Measurements from ENCODE around the gene MAST4.
"Not testable (repeated sequence)": the region's sequence is repeated elsewhere in the genome, so short reads cannot be mapped to it uniquely, and the experiment has no call there.

The MAST4 gene

DNA sequence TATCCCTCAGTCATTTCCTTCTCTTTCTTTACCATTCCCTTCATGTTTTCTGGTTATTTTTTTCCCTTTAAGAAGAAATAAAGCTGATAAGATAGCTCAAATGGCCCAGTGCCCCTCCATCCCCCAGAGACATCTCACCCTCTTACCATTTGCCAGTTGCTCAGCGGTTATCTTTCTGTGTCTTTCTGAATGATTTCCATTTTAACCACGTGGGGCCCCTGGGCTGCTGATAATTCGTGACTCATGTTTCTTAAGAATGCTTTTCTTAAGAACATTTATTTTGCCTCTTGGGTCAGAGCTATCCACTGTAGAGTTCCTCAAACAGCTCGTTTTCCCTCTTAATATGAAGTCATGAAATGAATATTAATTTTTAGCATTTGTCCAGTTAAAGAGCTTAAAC is 147.8 kb downstream of the MAST4 start:
- no peak for DNase-seq (ENCODE audit: low spot score)

DNA sequence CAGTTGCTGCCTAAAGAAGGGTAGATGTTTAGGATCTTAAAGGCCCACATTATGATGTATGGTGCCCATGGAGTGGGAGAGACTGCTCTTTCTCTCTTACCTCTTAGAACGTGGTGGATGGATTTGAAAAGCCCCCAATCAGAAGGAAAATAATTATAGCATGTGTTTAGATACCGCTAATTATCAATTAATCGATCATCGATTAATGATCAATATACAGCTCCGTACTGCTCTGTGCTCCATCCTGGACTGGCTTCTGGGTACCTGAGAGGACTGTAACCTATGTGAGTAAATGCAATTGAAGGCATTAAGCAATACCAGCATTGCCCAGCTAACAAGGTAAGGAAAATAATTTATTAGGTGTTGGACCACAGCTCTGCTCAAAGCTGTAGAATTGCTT is 149.1 kb downstream of the MAST4 start:
- no peak for DNase-seq (ENCODE audit: low spot score)

DNA sequence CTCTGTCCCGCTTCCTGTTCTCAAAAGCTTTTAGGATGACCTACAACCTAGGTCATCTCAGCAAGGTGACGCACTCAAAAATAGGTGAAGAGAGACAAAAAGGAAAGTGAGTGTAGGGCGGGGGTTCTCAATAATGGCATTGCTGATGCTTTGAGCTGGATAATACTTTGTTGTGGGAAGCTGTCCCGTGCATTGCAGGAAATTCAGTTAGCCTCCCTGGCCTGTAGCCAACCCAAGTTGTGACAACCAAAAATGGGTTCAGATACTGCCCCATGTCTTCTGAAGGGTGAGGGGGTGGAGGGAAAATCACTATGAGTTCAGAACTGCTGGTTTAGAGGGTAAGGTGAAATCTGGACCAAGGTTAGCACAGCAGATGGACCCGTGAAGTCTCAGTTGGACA is 151.4 kb downstream of the MAST4 start:
- no peak for DNase-seq (ENCODE audit: low spot score)

DNA sequence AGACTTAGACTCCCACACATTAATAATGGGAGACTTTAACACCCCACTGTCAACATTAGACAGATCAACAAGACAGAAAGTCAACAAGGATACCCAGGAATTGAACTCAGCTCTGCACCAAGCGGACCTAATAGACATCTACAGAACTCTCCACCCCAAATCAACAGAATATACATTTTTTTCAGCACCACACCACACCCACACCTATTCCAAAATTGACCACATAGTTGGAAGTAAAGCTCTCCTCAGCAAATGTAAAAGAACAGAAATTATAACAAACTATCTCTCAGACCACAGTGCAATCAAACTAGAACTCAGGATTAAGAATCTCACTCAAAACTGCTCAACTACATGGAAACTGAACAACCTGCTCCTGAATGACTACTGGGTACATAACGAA is 156.5 kb downstream of the MAST4 start:
- DNase-seq (ENCODE audit: low spot score) = not testable (repeated sequence)

DNA sequence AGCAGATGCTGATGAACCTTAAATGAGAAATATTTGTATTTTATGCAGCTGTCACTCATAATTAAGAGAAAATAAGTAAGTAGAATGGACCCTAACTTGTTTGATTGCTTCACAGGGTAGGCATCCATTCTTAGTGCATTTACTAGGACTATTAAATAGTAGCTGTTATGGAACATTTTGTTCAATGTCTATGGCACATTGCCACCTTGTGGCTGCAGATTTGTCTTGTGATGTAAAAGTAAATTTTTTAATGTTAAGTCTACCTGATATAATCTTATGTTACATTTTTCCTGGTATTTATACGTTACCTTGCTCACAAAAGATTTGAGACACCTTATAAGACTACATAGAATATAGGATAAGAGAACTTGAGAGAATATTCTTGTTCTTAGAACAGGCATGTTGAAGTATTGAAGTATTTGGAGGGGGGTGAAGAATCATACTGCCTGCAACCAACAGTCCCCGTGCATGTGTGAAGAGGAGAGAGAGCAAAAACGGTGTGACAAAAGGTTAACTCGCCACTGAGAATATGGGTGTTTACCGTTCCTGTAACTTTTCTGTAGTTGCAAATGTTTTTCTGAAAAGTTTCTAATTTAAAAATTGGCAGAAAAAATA is 161.1 kb downstream of the MAST4 start:
- DNase-seq (ENCODE audit: low spot score) = peak; percentile 60

DNA sequence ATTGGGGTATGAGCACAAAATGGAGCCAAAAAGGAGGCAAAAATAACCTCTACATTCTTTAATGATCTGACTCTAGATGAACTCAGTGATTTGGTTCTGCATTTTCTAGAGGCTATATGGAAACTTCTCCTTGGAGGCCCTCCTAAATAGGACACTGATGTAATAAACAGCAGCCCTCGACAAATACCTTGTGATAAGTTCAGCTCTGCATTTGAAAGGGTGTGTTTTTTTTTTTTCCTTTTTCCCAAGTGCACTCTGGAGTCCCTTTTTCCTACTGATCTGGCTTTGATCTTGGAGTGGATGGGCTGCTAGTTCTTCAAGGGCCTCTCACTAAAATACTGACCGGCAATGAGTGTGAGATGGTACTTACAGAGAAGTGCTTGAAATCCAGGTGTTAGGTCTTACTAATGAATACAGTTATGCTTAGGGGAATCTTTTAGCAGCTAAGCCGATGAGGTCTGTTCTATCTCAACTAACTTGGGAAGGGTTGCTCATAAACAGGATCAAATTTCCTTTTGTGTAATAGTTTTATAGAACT is 161.7 kb downstream of the MAST4 start:
- no peak for DNase-seq (ENCODE audit: low spot score)

DNA sequence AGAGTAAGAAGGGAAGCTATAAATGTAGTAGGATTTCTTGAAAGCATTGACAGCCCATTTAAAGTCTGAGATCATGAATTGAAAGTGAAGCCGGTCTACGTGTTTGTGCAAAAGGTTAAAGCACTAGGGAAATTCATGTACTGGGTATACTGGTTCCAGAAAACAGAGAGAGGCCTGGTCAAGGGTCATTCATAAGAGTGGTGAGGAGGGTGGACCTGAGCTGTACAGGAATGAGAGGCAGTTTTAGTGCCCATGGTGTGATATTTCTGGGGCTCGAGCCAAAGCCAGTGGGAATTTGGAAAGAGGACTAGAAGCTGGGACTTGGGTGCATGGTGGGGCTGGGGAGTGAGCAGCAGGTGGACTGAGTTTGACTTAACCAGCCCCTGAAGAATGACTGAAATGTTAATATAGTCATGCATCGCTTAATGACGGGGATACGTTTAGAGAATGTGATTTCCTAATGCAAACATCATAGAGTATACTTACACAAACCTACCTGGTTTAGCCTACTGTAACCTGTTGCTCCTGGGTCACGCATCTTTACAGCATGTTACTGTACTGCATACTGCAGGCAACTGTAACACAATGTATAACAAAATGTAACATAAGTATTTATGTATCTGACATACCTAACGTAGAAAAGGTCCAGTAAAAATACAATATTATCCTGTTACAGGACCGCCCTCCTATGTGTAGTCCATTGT is 173.0 kb downstream of the MAST4 start:
- DNase-seq (ENCODE audit: low spot score) = no peak

DNA sequence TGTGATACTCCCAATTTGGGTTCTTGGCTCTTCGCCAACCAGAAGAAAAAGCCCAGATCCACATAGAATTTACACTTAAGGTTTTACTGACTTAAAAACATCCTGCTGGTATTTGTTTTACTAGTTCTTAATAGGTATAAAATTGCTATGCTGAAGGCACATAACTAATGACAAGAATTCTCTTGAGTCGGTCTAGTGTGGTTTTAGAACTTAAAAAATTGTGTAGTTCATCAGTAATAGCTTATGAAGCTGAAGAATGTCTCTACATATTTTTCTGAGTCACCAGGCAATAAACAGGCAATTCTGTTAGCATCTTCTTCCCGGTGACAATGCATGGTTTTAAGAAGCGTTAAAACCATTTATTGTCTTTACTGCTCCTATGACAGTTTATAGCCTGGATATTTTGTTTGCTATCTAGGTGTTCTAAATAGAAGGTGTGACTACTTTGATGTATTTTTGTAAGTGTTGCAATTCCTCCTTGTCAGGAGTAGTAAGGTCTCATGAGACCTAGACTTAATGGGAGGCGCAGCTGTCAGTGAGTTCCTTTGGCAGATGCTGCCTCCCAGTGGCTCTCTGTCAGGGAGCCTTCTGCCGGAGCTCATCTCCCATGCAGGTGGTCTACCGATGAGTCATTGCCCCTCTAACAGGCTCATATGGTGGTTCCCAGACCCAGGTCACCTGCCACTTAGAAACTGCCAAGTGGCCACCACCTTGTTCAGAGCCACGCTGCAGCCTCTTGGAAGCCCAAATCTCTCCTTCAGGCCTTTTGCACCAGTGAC is 173.8 kb downstream of the MAST4 start:
- peak; percentile 5 for DNase-seq (ENCODE audit: low spot score)

DNA sequence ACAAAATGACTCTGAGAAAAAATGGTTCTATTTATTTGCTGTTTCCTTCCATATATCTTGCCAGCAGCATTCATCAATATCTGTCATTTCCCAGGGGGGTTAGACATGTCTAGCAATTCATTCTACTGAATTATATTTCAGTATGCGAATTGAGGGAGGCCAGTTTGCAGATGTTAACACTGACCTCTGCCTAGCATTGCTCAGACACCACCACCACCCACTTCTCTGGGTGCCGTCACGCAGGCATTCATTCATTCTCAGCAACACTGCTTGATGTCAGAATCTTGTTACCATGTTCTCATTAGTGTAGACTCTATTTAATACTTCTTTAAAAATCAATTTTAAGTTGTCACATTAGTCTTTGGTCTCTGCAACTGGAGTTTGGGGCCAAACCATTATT is 181.7 kb downstream of the MAST4 start:
- no peak for DNase-seq (ENCODE audit: low spot score)

DNA sequence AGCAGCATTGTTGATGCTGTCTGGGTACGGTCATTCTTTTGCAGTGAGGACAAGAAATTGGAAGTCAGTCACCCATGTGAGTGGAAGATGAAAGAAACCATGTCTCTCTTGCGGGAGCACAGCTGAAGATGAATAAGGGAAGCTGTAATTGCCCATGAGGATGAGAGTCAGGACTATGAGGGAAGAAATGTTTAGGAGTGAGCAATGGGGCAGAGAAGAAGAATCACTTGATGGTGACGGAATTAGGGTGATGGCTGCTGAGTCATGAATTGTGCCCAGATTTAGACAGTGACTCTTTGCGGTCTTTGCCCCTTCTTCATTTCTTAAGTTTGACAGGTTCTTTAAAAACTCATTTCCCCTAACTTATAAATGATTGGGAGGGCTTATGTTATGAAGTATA is 183.3 kb downstream of the MAST4 start:
- DNase-seq (ENCODE audit: low spot score) = no peak

DNA sequence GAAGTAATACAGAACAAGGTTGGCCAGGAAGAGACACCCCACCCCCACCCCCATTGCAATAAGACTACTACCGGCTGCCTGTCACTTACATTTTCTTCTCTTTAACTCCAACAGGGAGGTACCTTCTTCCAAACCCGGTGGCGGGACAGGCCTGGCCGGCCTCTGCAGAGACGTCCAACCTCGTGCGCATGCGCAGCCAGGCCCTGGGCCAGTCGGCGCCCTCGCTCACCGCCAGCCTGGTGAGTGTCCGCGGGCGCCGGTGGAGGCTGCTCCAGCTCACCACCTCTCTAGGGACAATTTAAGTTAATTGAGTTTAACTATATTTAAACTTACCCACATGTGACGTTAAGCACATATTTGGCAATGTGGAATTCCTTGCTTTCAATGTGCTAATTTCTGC is 192.4 kb downstream of the MAST4 start:
- DNase-seq (ENCODE audit: low spot score) = no peak

DNA sequence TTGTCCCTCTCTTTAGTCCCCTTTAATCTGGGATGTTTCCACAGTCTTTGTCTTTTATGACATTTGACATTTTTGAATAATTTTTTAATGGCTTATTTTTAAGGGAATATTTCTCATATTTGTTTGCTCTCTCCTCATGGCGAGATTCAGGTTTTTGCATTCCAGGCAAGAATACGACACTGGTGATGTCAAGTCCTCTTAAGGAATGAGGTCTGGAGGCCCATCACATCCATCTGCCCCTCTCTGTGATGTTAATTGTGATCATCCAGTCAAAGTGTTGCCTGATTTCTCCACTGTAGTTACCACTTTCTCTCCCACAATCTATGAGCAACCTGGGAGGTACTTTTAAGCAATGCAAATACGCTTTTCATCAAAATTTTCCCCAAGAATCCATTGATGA is 193.2 kb downstream of the MAST4 start:
- no peak for DNase-seq (ENCODE audit: low spot score)

DNA sequence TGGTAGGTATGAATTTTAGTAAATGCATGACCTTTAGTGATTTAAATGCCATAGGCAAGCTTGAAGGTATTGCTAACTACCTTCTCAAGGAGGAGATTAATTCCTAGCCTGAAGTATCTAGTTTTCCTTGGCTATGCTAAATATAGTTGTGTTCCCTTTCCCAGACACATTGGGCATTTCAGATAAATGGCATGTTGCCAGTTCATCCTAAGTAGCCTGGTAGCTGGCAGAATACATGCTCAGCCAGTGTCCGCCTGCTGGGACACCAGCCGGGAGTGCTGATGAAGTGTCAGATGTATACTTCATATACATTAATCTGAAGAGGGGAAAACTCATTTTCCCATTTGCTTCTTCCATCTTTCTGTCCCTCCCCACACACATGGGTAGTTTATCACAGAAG is 196.9 kb downstream of the MAST4 start:
- DNase-seq (ENCODE audit: low spot score) = no peak

DNA sequence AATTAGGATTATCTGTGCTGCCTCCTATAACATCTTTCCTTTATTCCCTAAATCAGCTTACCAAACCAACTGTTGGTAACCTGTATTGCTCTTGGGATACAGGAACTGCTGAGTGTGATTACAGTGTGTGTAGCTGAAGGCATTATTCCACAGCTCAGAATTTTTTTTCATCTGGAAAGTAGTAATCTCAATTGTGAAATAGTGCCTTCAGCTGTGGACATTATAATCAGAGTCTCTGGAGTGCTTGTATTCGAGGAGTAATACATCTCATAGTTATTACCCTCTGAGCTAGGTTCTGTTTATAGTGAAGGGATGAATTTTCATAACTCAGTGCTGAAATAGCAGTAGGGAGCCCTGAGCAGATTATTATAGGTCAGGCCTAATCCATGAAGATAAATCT is 199.5 kb downstream of the MAST4 start:
- no peak for DNase-seq (ENCODE audit: low spot score)

DNA sequence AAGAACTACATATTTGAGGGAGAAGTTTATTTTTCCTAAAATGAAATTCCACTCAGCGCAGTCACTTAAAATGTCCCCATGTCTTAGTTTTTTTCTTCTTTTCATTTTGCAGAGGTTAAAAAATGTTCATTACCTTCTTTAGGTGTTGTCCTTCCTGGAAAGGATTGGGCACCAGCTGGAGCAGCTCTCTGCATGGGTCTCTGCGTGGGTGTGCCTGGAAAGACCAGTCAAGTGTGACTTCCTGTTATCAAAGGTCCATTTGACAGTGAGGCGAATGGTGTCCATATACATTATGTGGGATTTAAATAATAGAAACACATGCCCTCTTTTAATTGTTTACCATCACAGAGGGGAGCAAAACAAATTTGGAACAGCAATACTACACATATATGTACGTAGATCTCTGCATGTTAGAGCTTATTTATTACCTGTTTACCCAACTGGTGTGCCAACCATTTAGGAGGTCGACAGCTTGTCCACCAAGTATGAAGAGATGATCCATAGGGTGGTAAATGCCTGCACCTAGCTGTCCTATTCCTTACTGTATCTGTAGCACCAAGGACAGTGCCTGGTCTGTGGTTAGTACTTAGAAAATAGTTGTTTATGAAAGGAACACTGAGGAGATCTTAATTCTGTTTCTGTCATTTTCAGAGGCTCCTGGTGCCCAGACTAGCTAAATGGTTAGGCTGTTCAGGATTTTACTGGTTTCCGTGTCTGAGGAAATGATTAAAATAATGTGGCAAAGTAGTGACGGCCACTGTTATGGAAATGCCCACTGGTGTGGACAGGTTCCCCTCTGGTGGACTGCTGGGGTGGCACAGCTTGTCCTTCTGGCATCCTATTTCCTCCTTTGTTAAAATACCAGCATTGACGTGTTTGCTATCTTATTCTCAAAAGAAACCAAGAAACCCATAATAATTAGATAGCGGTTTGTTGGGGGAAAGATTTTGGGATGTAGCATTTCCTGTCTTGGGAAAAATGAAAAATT is 200.4 kb downstream of the MAST4 start:
- peak; percentile 2 for DNase-seq (ENCODE audit: low spot score)

DNA sequence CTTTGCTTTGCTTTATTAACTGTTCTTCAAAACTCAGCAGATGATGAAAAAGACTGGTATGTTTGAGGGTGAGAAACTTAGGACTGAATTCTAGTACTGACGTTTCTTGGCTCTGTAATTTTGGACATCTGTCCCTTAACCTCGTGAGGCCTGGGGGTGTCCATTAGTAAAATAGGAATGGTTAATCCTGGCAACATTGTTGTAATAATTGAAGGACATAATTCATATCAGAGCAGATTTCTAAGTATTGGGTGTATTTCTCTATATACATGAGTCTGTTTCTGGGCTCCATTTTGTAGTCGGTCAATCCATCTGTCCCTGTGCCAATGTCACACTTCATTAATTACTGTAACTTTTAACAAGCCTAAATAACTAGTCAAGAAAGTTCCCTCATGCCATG is 206.7 kb downstream of the MAST4 start:
- DNase-seq (ENCODE audit: low spot score) = no peak

DNA sequence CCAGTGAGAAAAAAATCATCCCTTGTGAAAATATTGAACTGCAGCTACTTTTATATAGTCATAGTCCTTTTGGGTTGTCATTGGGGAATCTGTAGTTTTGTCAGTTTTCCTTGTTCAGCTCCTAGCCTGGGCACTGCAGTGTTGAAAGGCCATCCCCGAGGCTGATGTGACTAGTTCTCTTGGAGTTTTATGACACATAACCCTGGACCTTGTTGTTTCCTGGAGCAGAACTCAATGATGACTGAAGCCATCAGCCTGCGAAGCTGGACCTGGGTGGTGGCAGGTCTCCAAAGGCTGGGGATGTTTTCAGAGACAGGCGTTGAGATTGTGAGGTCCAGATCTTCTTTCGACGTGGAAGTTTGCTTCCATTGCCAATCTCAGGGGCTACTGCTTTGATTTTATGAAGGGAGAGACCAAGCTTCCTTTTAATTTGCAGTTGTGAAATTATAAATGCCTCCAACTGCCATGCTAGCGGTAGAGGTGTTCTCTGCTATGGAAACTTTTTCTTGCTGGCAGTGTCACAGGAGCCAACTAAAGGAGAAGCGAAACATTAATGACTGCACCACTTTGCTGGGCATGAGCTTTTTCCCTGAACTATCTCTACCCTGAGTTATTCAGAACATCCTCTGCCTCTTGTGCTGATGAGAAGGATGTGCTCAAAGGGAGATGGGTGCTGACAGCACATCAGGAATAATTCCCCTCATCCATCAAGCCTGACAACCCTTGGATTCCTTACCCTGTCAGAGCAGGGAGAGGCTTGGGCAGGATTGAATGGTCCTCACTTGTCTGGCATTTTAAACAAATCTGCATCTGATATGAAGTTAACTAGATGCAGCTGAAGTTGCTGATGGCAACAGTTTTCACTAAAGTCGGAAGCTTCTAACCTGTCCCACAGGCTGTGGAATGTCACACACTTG is 209.6 kb downstream of the MAST4 start:
- no peak for DNase-seq (ENCODE audit: low spot score)

DNA sequence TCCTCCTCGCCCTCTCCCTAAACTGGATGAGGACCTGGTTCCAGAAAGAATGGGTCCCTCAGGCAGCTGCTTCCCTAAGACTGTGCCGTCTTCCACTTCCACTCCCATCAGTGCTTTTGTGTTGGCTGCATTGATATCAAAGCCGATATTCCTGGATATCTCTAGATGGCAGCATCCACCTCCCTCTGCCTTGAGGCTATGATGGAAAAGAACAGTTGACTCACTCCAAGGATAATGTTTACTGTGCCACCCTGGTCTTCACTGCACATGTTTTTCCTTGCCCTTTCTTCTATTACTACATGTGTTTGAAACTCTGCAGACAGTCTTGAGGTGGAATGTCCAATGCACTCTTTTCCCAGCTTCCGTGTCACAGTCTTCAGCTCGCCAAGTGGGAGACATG is 211.6 kb downstream of the MAST4 start:
- DNase-seq (ENCODE audit: low spot score) = no peak

DNA sequence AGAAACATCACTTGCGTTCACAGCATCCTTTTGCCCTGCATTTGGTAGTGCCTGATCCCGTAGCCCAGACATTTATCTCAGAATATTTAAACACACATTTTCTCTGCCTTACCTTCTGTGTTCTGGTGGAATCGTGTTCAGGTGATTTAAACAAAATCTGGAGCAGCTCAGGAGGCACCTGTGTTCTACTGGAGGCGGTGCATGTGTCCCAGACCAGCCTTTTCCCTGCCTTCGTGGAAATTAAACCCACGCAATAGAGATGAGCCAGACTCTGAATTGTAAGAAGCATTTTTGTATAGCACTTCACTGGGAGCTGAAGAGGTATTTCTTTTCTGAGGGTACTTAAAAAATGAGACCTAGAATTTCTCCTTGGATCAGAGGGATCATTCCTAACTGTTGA is 212.5 kb downstream of the MAST4 start:
- DNase-seq (ENCODE audit: low spot score) = no peak

DNA sequence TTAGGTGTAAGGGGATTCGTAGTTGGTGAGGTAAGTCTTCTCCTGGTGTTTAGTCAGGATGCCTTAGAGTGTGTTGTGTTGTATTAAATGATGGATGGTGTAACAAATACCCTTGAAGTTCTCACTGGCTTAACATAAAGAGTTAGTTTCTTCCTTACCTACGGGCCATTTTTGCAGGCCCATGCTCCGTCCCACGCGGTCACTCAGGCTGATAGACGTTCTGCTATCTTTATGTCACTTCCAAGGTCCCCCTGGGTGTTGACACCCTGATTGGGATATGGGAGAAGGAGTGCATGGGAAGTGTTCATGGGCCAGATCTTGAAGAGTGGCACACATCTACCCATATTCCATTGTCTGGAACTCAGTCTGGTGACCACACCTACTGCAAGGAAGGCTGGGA is 214.0 kb downstream of the MAST4 start:
- DNase-seq (ENCODE audit: low spot score) = no peak

DNA sequence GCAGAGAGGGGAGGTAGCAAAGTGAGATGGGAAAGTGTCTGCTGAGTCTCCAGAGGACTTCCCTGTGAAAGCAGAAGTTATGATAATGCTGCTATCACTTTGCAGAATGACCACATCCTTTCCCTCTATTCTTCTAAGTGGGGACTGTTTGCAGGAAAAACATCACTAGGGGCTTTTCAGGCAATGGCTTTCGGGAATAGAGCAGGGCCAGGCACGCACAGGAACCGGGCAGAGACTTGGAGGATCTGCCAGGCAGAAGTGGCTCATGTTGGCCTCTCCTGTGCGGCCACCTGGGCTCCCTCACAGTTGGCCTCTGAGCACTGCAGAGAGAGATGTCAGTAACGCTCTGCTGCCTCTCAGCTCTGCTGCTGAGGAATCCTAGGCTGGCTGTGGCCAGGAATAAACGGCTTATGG is 214.7 kb downstream of the MAST4 start:
- DNase-seq (ENCODE audit: low spot score) = no peak

Measured in NAMALWA (cell line).